ENCODE data around the gene PRRC1.
"Not testable (repeated sequence)": the region's sequence is repeated elsewhere in the genome, so short reads cannot be mapped to it uniquely, and the experiment has no call there.

PRRC1 gene

DNA sequence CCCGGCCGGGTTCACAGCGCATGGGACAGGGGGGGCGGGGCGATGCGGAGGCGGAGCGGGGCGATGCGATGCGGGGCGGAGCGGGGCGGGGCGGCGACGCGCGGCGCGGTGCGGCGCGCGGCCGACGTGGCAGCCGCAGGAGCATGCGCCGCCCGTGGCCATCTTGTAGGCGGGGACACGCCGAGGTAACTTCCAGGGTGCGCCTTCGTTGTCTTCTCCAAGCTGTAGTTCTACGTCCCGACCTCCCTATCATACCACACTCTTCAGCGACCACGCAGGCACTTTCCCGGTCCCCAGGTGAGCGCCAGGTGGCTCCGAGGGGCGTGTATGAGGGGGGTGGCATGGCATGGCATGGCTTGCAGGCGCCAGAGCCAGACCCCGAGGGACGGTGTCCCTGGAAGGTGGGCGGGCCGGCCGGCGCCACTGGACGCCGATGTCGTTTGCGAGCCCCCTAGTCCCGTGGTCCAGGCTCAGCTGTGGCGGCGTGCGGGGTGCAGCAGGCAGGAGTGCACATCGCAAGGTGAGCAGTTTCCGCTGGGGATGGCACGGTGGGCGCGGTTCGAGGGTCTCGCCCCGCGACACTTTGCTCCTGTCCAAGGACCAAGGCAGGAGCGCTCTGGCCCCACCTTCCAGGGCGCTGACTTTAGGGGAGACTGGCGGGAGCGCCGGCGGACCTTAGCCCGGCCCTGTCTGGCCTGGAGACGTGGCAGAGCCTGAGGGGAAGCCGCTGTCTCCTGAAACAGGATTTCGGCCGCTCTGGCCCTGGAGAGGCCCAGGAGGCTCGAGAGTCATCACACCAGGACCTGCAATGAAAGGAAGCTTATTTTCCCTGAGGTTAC is at the start of gene PRRC1:
PRRC1 (plus strand) TSS at position 161 of the 839 bp plus-strand sequence. CDS start 5,840 bp downstream, outside the sequence.
- DNase-seq, result peak; percentile 59 to 67

DNA sequence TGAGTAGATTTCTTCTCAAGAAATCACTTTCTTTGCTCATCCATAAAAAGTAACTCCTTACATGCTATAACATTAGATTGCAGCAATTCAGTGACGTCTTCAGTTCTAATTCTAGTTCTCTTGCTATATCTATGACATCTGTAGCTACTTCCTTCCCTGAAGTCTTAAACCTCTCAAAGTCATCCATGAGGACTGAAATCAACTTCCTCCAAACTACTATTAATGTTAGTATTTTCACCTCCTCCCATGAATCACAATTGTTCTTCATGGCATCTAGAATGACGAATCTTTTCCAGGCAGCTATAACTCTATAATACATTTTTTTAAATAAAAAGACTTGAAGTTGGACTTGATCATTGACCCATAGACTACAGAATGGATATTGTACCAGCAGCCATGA is 46.2 kb upstream of the PRRC1 start:
- no peak for DNase-seq

GRCh38 chr5:127472700-127473099 is 44.7 kb upstream of the PRRC1 start:
- no peak for DNase-seq

DNA sequence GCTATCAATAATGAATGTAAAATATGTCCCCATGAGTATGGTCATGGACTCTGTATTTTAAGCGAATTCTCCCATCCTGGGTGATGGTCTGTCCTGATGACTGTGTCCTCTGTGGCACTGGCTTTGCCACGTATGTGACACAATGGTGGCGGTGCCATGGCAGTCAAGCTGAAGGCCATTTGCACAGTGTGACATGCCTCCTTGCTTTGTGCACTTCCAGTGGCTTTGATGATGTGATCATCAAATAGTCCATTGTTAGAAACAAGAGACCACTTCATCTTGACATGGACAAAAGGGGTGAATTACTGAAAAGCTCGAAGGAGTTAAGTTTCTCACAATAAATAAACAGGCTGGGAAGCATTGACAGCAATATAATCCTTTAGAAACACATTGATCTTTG is 31.0 kb upstream of the PRRC1 start:
- DNase-seq, result no peak

- peak in 1 of 2 donors; percentile 50 for DNase-seq
Observed at GRCh38 chr5:127492854-127493738, 24.3 kb upstream of the PRRC1 start.

DNA sequence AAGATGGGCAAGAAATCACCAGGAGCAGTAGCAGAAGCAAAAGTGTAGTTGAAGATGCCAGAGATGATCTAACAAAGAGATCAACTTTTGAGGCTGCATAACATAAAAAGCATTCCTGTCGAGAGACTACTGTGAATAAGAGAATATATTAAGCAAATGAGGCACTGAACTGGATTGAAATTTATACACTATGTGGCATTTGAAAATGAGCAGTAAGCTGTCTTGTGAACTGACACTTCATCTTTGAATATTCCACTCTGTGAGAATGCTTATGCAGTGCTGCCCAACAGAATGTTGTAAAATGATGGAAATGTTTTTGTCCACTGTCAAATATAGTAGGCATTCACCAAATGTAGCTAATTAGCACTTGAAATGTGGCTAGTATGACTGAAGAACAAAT is 18.9 kb upstream of the PRRC1 start:
- no peak for DNase-seq

GRCh38 chr5:127505905-127506304 is 11.5 kb upstream of the PRRC1 start:
- DNase-seq, result no peak

DNA sequence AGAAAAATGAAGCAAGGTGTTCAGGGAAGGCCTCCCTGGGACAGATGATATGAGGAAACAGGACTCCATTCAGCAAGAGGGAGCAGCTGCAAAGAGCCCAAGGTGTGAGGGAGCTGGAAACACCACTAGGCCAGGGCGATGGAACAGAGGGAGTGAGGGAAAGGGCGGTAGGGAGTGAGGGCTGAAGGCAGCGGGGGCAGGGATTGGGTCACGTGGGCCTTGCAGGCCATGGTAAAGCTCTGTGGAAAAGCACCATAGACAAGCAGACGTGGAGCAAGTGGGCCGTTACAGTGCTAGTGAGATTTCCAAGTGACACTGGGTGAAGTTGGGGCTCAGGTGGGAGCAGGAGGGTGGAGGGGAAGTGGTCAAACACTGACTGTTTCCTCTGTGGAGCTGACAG is 10.8 kb upstream of the PRRC1 start:
- DNase-seq, result no peak

- DNase-seq, result no peak
Observed at GRCh38 chr5:127508644-127509373, 8.6 kb upstream of the PRRC1 start.

GRCh38 chr5:127513408-127513970 is 4.0 kb upstream of the PRRC1 start:
- DNase-seq, result no peak

- DNase-seq, result no peak
Observed at GRCh38 chr5:127514816-127515215, 2.6 kb upstream of the PRRC1 start.

- no peak for DNase-seq
Observed at GRCh38 chr5:127515693-127516440, 1.6 kb upstream of the PRRC1 start.

DNA sequence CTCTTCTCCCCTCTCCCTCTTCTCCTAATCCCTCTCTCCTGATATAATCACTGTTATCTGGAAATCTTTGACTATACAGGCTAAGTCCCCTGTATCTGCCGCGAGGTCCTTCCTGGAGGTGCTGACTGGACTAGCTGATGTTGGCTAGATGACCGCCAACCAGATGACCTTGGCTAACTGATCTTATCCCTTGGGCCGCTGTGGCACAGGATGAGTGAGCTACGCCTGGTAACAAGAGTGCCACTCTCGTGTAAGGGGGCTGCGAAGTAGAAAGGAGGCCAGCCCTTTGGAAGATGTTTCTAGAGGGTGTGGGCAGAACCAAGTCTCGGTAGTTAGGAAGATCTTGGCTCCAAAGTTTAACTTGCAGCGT is 345 bp upstream of the PRRC1 start:
- no peak for DNase-seq

DNA sequence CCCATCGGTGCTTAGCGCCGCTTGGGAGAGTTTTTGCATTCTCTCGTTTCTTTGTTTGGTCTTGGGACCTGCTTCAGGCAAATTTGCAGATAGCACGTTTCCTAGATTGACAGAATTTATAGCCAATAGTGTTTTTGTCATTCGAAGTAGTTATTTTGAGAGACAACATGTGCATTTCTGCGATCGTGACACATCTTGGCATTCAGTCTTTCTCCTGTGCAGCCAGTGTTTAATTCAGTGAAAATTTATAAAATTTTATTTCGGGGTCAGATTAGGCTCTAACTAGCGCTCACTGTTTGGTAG is 830 bp downstream of the PRRC1 start:
- DNase-seq, result no peak

- DNase-seq, result no peak
Observed at GRCh38 chr5:127519527-127519926, 2.1 kb downstream of the PRRC1 start.

- DNase-seq, result no peak
Observed at GRCh38 chr5:127521138-127521770, 3.8 kb downstream of the PRRC1 start.

DNA sequence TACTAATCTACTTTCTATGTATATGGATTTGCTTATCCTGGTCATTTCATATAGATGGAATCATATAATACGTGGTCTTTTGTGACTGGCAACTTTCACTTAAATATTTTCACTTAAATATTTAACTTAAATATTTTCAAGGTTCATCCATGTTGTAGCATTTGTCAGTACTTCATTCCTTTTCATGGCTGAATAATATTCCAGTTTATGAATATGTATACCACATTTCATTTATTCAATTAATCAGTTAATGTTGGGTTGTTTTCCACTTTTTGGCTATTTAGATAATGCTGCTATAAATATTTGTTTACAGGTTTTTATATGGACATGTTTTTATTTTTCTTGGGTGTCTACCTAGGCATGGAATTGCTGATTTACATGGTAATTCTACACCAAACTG is 7.7 kb downstream of the PRRC1 start:
- DNase-seq, result no peak

GRCh38 chr5:127529904-127530682 is 12.7 kb downstream of the PRRC1 start:
- no peak for DNase-seq

GRCh38 chr5:127536687-127537086 is 19.2 kb downstream of the PRRC1 start:
- DNase-seq, result no peak

DNA sequence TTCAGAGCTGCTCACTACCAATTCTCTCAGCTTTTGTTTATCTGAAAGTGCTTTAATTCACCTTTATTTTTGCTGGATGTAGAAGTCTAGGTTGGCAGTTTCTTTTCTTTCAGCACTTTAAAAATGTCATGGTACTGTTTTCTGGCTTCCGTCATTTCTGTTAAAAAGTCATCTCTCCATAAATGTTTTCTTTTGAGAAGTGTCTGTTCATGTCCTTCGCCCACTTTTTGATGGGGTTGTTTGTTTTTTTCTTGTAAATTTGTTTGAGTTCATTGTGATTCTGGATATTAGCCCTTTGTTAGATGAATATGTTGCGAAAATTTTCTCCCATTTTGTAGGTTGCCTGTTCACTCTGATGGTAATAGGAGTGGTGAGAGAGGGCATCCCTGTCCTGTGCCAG is 23.1 kb downstream of the PRRC1 start:
- not testable (repeated sequence) for DNase-seq

DNA sequence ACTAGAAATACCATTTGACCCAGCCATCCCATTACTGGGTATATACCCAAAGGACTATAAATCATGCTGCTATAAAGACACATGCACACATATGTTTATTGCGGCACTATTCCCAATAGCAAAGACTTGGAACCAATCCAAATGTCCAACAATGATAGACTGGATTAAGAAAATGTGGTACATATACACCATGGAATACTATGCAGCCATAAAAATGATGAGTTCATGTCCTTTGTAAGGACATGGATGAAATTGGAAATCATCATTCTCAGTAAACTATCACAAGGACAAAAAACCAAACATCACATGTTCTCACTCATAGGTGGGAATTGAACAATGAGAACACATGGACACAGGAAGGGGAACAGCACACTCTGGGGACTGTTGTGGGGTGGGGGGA is 27.8 kb downstream of the PRRC1 start:
- not testable (repeated sequence) for DNase-seq

Data from bone marrow (tissue), 2 donors.